Uterus (tissue), 2 donors: ENCODE data around the gene MPG.

ENCODE experiments used
- CTCF ChIP-seq, 4 experiments: fragments of 200-600 bp in 2 of 4; fragments of 450-650 bp in 2 of 4; sonication (generic) in 2 of 4; IDR thresholded peaks; one replicate each; pipeline ENCODE4 v1.5.1; 2016 to 2019; ENCODE audit warnings: antibody characterized with exemption in 4 of 4, mild to moderate bottlenecking in 2 of 4, moderate library complexity in 1 of 4
- POLR2A ChIP-seq, 2 donors: fragments of 450-650 bp; IDR thresholded peaks; one replicate each; pipeline ENCODE4 v1.6.1; 2016; ENCODE audit warnings: antibody characterized with exemption in 2 of 2, mild to moderate bottlenecking in 1 of 2, moderate library complexity in 1 of 2

- TF ChIP-seq CTCF (IDR thresholded peaks at IDR 0.05): no peak
- no peak for TF ChIP-seq POLR2A (IDR thresholded peaks at IDR 0.05)
These were observed 7.4 kb downstream of the MPG start for GRCh38 chr16:85407-85782.
